AML-193 (cell line): ENCODE data around the gene HHAT.
A peak's percentile ranks its signal among the peaks of the same experiment; 100 is the strongest.
"Not testable (repeated sequence)": the region's sequence is repeated elsewhere in the genome, so short reads cannot be mapped to it uniquely, and the experiment has no call there.

Source experiments
- DNase-seq, 2 experiments: peaks; one replicate each; lab custom pipeline; 2025; lab: John Stamatoyannopoulos, UW

The HHAT gene

GRCh38 chr1:210397252-210397651, 68.5 kb downstream of the HHAT start:
- no peak for DNase-seq

- DNase-seq = no peak
Observed at GRCh38 chr1:210397681-210398080, 69.0 kb downstream of the HHAT start.

GRCh38 chr1:210398466-210398865, 69.8 kb downstream of the HHAT start:
- DNase-seq = no peak

GRCh38 chr1:210400043-210400840, 71.5 kb downstream of the HHAT start:
- peak; percentile 5 to 31 for DNase-seq

DNA sequence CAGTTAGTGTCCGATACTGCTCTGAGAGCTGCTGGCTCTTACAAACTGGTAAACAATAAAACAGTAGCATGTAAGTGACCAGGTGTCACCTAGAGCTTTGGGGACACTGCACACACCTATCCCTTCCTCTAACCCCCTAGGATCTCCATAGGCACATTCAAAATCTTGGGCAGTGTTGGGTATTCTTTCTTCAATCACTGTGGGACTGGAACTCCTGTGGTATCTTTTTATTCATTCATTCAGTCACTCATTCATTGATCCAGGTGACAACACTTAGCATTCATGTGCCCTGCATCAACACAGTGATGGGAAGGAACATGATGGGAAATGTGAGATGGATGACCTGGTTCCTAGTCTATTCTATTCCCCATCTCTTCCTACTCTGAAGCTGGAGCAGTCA, 73.9 kb downstream of the HHAT start:
- DNase-seq = no peak

DNA sequence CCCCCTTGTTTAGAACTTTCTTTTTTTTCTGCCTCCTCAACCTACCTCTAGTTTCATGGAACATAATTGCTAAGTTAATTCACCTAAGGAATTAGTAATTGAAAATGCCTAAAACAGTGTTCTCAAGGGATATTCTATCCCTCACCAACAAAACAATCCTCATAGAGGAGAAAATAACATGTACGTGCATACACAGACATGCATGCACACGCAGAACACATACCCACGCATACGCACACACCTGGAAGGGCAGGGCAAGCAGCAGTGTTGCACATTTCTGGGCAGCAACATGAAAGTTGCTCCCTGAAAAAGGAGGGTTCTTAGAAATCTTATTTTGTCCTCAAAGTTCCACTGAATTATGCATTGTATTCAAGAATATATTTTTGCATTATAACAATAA, 76.6 kb downstream of the HHAT start:
- DNase-seq = no peak

GRCh38 chr1:210406341-210406740, 77.6 kb downstream of the HHAT start:
- not testable (repeated sequence) for DNase-seq

DNA sequence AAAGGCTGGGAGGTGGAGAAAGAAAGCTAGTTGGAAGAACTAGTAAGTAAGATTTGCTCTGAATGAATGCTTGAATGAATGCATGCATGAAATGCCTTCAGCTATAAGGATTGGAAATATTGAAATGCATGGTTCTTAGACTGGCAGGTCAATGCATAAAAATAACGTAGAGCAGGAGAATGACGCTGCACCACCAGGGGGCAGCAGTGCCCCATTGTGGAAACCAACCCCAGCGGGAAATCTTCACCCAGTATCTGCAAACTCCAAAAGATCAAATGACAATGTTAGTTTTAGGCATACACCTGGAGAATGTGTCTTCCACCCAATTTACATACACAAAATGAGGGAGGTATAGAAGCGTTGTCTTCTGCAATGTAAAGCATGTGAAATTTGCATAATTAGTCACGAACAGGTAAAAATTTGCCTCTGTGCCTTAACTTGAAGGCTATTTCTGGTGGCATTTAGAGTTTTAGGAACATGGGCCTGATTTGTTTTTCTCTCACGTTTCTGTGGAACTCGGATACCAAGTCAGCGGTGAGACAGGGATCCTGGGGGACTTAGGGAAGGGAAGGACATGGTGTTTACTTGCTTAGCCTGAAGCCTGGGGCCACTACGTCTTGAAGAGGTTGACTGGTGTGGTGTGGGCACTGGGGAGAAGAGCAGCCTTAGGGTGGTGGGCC, 78.6 kb downstream of the HHAT start:
- DNase-seq = peak; percentile 31 to 46

DNA sequence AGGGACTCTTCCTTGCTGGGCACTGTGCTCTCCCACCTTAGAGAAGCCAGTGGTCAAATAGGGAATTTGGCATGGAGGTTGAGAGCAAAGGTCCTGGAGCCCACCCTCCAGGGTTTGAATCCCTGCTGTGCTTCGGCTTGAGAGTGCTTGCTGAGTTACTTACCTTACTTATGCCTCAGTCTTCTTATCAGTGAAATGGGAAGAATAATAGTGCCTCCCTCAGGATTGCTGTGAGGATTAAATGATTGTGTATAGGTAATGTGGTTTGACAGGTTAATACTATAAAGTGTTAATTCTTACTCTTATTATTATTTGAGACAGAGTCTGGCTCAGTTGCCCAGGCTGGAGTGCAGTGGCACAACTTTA, 79.2 kb downstream of the HHAT start:
- DNase-seq = no peak

GRCh38 chr1:210412240-210412639, 83.5 kb downstream of the HHAT start:
- no peak for DNase-seq

GRCh38 chr1:210413951-210414350, 85.2 kb downstream of the HHAT start:
- no peak for DNase-seq

DNA sequence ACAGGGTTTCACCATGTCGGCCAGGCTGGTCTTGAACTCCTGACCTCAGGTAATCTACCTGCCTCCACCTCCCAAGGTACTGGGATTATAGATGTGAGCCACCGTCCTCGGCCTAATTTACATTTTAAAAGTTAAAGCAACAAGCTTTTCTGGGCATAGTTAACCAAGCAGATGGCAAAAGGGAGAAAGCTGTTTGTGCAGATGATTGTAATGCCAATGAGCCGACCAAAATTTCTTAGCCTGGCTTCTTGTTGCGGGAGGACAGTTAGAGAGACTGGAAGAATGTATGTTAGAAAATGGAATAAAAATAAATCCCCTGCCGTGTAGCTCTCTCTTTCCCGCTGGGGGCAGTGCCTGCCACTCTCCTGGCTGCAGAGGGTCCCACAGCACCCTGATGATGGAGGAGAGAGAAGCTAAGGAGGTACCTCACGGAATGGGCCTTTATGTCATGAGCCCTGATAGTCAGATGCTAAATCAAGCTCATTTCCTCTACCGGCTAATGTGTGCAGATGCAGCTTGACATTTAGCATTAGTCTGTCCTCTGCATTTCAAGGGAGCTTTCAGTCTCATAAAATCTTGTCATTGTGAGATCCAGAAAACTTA, 87.2 kb downstream of the HHAT start:
- DNase-seq = no peak

DNA sequence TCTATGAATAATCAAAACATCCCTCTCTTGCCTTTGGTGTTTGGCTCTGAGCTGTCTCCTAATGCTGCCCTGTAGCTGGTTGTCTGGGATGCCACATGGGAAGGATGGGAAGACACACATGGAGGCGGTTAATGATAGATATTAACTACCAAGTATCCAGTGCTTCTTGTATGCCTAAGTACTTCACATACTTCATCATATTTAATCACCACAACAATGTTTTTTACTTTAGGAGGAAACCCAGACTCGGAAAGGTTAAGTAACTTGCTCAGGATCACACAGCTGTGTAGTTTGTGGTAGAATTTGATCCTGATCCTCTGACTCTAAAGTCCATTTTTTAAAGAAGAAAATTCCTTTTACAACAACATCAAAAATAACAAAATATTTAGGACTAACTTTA, 88.0 kb downstream of the HHAT start:
- DNase-seq = no peak

DNA sequence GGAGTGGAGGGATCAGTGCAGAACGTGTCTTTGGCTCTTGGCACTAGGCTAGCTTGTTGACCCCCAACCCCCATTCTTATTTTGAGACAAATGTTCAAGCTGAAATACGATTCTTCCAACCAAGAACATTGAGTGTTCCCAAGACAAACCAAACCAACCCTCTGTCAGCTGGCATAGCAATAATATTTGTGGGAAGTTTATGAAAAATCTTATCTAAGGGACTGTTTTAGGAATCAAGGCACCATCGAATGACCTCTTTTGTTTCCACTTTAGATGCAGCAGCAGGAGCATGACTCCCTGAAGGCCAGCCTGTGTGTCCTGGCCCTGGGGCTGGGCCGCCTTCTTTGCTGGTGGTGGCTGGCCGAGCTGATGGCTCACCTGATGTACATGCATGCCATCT, 89.2 kb downstream of the HHAT start:
- DNase-seq = no peak

DNA sequence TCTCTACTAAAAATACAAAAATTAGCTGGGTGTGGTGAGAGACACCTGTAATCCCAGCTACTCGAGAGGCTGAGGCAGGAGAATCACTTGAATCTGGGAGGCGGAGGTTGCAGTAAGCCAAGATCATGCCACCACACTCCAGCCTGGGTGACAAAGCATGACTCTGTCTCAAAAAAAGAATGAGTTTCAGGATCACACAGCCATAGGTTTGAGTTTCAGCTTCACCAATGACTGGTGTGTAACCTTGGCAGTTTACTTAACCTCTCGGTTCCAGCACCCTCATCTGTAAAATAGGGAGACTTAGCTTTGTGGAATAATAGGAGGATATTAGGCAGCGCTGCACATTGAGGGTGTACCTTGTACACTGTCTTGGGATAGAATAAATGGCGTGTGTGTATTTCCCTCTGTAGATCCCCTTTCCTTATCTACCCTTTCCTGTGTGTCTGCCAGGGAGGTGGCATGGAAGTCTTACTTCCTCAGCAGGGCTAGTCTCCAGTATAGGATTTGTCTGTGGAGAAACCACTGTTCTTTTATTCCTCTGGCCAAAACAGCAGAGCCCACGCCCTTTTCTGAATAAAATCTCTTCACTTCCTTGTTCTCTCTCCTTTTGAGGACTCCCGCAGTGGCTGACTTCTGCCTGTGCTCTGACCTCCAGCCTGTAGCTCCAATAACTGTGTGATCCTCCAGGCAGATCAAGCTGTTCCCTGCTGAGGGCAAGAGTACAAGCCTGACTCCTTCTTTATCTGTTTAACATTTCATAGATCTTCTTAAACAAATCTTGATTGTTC, 90.4 kb downstream of the HHAT start:
- no peak for DNase-seq

GRCh38 chr1:210426696-210427095, 98.0 kb downstream of the HHAT start:
- not testable (repeated sequence) for DNase-seq

- DNase-seq = no peak
Observed at GRCh38 chr1:210428696-210429095, 100.0 kb downstream of the HHAT start.

DNA sequence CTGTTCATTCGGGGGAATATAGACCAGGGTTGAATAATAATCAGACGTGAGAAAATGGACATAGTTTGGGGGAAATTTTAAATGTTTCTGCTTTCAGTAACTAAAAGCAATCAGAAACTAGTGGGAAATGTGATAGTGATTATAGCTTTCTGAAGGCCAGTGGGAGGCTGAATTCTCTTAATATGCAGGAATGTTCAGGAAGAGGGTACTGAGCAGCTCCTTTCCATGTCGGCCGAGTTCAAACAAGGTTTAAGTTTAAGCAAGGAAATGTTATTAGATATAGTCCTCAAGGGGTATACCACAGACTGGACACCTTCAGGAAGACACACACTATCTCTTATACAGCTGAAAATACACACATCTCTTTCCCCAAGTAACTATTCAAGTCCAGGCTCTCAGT, 105.5 kb downstream of the HHAT start:
- no peak for DNase-seq

DNA sequence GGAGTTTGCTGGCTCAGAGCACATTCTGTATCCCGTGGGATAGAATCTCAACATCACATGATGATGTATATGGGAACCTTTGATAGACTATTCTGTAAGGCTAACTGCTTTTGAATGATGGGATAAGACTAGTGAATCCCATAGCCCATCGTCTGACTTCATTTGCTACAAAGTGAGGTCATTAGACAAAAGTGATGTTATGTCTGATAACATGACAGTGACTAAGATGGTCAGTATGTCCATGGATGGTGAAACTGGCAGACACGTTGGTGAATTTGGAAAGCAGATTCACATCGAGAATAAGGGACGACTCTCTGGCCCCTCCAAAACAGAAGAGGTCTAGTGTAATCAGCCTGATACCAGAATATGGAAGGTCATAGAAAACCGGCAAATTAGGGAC, 108.4 kb downstream of the HHAT start:
- DNase-seq = no peak

- DNase-seq = no peak
Observed at GRCh38 chr1:210437781-210438180, 109.1 kb downstream of the HHAT start.

- no peak for DNase-seq
Observed at GRCh38 chr1:210438928-210439841, 110.5 kb downstream of the HHAT start.
